H1 (cell line): ENCODE data around the gene MIOX. TPM values are rescaled to one million over a fixed set of nuclear protein-coding genes. Genes with fewer than 3 reads are reported as not detected.

Experiments
- CTCF ChIA-PET: fragments of 300-600 bp; sonication (Branson Sonifier 250); formaldehyde crosslinking; loops from one replicate; lab custom pipeline; 2021; ENCODE audit not compliant: partially characterized antibody; lab: Charles Lee
- POLR2A ChIA-PET: fragments of 300-600 bp; sonication (Branson Sonifier 250); formaldehyde crosslinking; loops from one replicate; lab custom pipeline; 2021; ENCODE audit warnings: inconsistent platforms; ENCODE audit not compliant: partially characterized antibody; lab: Charles Lee
- DNase-seq, 2 experiments: peaks; one replicate each; pipeline versions ENCODE4 v3.0.0 to v3.0.0-alpha.2; 2010 to 2022; ENCODE audit warnings: low spot score in 2 of 2, low read depth in 1 of 2, mixed read lengths in 1 of 2
- FAIRE-seq: peaks from 2 replicates; lab custom pipeline; 2011; peaks lifted over from hg19 to GRCh38; lab: Jason Lieb, UNC
- H2AFZ ChIP-seq: 2 replicates; pipeline ENCODE4 v1.8.1; 2012; ENCODE audit warnings: low read length, inconsistent platforms
- H2AK5ac ChIP-seq: 2 replicates; pipeline ENCODE4 v1.6.1; 2013; ENCODE audit warnings: low read depth, low read length
- H2BK120ac ChIP-seq: replicated peaks from 2 replicates; pipeline ENCODE3; 2013; ENCODE audit warnings: low read depth, low read length, inconsistent platforms
- H2BK12ac ChIP-seq: 2 replicates; pipeline ENCODE4 v1.6.1; 2013; ENCODE audit warnings: low read depth, low read length
- H2BK15ac ChIP-seq: 2 replicates; pipeline ENCODE4 v1.6.1; 2013; ENCODE audit warnings: low read length
- H2BK20ac ChIP-seq: 2 replicates; pipeline ENCODE4 v1.6.1; 2013; ENCODE audit warnings: low read length
- H2BK5ac ChIP-seq: 2 replicates; pipeline ENCODE4 v1.6.1; 2013; ENCODE audit warnings: low read depth, low read length
- H3K14ac ChIP-seq: 2 replicates; pipeline ENCODE4 v1.6.1; 2013; ENCODE audit warnings: inconsistent platforms; ENCODE audit not compliant: insufficient read length
- H3K18ac ChIP-seq: 2 replicates; pipeline ENCODE4 v1.6.1; 2013; ENCODE audit warnings: low read length; ENCODE audit errors: extremely low read depth
- H3K23ac ChIP-seq: 2 replicates; pipeline ENCODE4 v1.6.1; 2013; ENCODE audit warnings: inconsistent platforms; ENCODE audit not compliant: insufficient read length
- H3K23me2 ChIP-seq: 2 replicates; pipeline ENCODE4 v1.6.1; 2013; ENCODE audit warnings: low read depth, low read length
- H3K27ac ChIP-seq: 2 replicates; pipeline ENCODE4 v1.6.1; 2011; ENCODE audit warnings: low read depth, low read length, inconsistent platforms
- H3K27me3 ChIP-seq, 4 experiments: replicated peaks in 1 of 4; 1 replicate in 1 of 4; 2 replicates in 3 of 4; pipeline versions ENCODE4 v1.6.1 to v1.8.1; 2011 to 2013; ENCODE audit warnings: low read length in 3 of 4, mild to moderate bottlenecking in 3 of 4, inconsistent platforms in 2 of 4, mixed read lengths in 2 of 4, moderate library complexity in 1 of 4; ENCODE audit not compliant: control insufficient read depth in 3 of 4, insufficient read depth in 3 of 4; ENCODE audit errors: extremely low read depth in 1 of 4
- H3K36me3 ChIP-seq, 4 experiments: 2 replicates each; pipeline versions ENCODE4 v1.6.1 to v1.8.1; 2011 to 2013; ENCODE audit warnings: mild to moderate bottlenecking in 4 of 4, low read length in 3 of 4, moderate library complexity in 2 of 4, control low read depth in 1 of 4, inconsistent platforms in 1 of 4; ENCODE audit not compliant: insufficient read depth in 4 of 4, control insufficient read depth in 2 of 4
- H3K4ac ChIP-seq: replicated peaks from 2 replicates; pipeline ENCODE3; 2013; ENCODE audit warnings: low read length, low read depth, mixed read lengths, inconsistent platforms; ENCODE audit not compliant: insufficient read length
- H3K4me1 ChIP-seq, 4 experiments: replicated peaks in 1 of 4; 1 replicate in 1 of 4; 2 replicates in 3 of 4; pipeline versions ENCODE4 v1.6.1 to v1.8.1; 2011 to 2013; ENCODE audit warnings: low read length in 3 of 4, inconsistent platforms in 2 of 4, mixed read lengths in 1 of 4; ENCODE audit not compliant: insufficient read depth in 4 of 4, control insufficient read depth in 3 of 4
- H3K4me2 ChIP-seq, 2 experiments: 2 replicates each; pipeline versions ENCODE4 v1.6.1 to v1.8.1; 2011 to 2013; ENCODE audit warnings: low read depth in 2 of 2, low read length in 2 of 2, control low read depth in 1 of 2, inconsistent platforms in 1 of 2, mild to moderate bottlenecking in 1 of 2; ENCODE audit not compliant: insufficient read depth in 1 of 2
- H3K4me3 ChIP-seq, 4 experiments: fragments of 200-600, 300-600 bp in 1 of 4; sonication (generic), shearing (Covaris generic), sonication (Bioruptor Twin) in 1 of 4; 2 replicates each; pipeline versions ENCODE4 v1.5.1 to v1.8.1; 2011 to 2016; ENCODE audit warnings: low read length in 4 of 4, low read depth in 3 of 4, control low read depth in 2 of 4, inconsistent platforms in 2 of 4, mild to moderate bottlenecking in 2 of 4, mixed read lengths in 1 of 4, moderate library complexity in 1 of 4; ENCODE audit not compliant: insufficient read depth in 2 of 4; ENCODE audit errors: extremely low read depth in 1 of 4
- H3K56ac ChIP-seq: replicated peaks from 2 replicates; pipeline ENCODE3; 2013; ENCODE audit warnings: low read depth, mild to moderate bottlenecking, mixed read lengths, low read length, inconsistent platforms; ENCODE audit not compliant: insufficient read length
- H3K79me1 ChIP-seq: 2 replicates; pipeline ENCODE4 v1.6.1; 2013; ENCODE audit warnings: low read depth, low read length, control low read depth
- H3K79me2 ChIP-seq, 2 experiments: 2 replicates each; pipeline versions ENCODE4 v1.6.1 to v1.8.1; 2012 to 2013; ENCODE audit warnings: low read length in 2 of 2, mild to moderate bottlenecking in 2 of 2, inconsistent platforms in 1 of 2; ENCODE audit not compliant: insufficient read depth in 2 of 2, control insufficient read depth in 1 of 2
- H3K9ac ChIP-seq, 4 experiments: replicated peaks in 1 of 4; 1 replicate in 1 of 4; 2 replicates in 3 of 4; pipeline versions ENCODE4 v1.6.1 to v1.8.1; 2011 to 2013; ENCODE audit warnings: low read depth in 3 of 4, low read length in 3 of 4, control low read depth in 2 of 4, mild to moderate bottlenecking in 2 of 4, moderate library complexity in 2 of 4, inconsistent platforms in 1 of 4; ENCODE audit errors: extremely low read depth in 1 of 4
- H3K9me3 ChIP-seq, 2 experiments: 2 replicates each; pipeline versions ENCODE4 v1.6.1 to v1.8.1; 2012 to 2013; ENCODE audit warnings: mild to moderate bottlenecking in 2 of 2, moderate library complexity in 2 of 2, control low read depth in 1 of 2, inconsistent platforms in 1 of 2, low read depth in 1 of 2, low read length in 1 of 2, mixed read lengths in 1 of 2; ENCODE audit not compliant: insufficient read depth in 2 of 2
- H4K20me1 ChIP-seq, 2 experiments: replicated peaks in 1 of 2; 2 replicates each; pipeline versions ENCODE3 to v1.8.1; 2011 to 2013; ENCODE audit warnings: inconsistent platforms in 2 of 2, low read length in 2 of 2, mild to moderate bottlenecking in 1 of 2; ENCODE audit not compliant: insufficient read depth in 2 of 2, control insufficient read depth in 1 of 2
- H4K5ac ChIP-seq: 2 replicates; pipeline ENCODE4 v1.6.1; 2013; ENCODE audit warnings: low read length, low read depth, mixed read lengths, inconsistent platforms; ENCODE audit not compliant: insufficient read length
- H4K8ac ChIP-seq: 2 replicates; pipeline ENCODE4 v1.8.0; 2013; ENCODE audit warnings: mild to moderate bottlenecking, moderate library complexity, low read length, inconsistent platforms; ENCODE audit not compliant: insufficient read depth; ENCODE audit errors: extremely low read depth
- H4K91ac ChIP-seq: replicated peaks from 2 replicates; pipeline ENCODE3; 2013; ENCODE audit warnings: low read length, mixed read lengths, inconsistent platforms; ENCODE audit not compliant: insufficient read length
- ASH2L ChIP-seq: fragments of 200-600, 300-600 bp; sonication (generic); IDR thresholded peaks from one replicate; pipeline ENCODE4 v1.7.1; 2017; ENCODE audit warnings: low read length
- CBX8 ChIP-seq: fragments of 300-800, 300-1000 bp; sonication (generic); IDR thresholded peaks from 2 replicates; pipeline ENCODE4 v1.7.1; 2016; ENCODE audit warnings: low read depth, low read length, borderline replicate concordance
- CEBPB ChIP-seq: IDR thresholded peaks from 2 replicates; pipeline ENCODE4 v1.6.1; 2012; ENCODE audit warnings: low read depth, low read length
- E2F6 ChIP-seq: IDR thresholded peaks from 2 replicates; pipeline ENCODE4 v1.6.1; 2012; ENCODE audit warnings: inconsistent platforms
- EZH2 ChIP-seq: fragments of 200-600 bp; sonication (generic); IDR thresholded peaks from 2 replicates; pipeline ENCODE4 v1.7.1; 2012; ENCODE audit warnings: low read depth, mild to moderate bottlenecking, moderate library complexity, low read length, inconsistent platforms; ENCODE audit not compliant: severe bottlenecking
- GTF2F1 ChIP-seq: IDR thresholded peaks from 2 replicates; pipeline ENCODE4 v1.6.1; 2012; ENCODE audit warnings: low read depth, low read length, improper control_type of control experiment, borderline replicate concordance
- JUND ChIP-seq: IDR thresholded peaks from 2 replicates; pipeline ENCODE4 v1.6.1; 2011; ENCODE audit warnings: mild to moderate bottlenecking, improper control_type of control experiment, low read length
- KDM4A ChIP-seq: IDR thresholded peaks from one replicate; pipeline ENCODE4 v1.7.1; 2012; ENCODE audit warnings: low read depth, mild to moderate bottlenecking, moderate library complexity, low read length, inconsistent platforms; ENCODE audit not compliant: severe bottlenecking
- MAFK ChIP-seq: IDR thresholded peaks from 2 replicates; pipeline ENCODE4 v1.6.1; 2012; ENCODE audit warnings: low read depth, mild to moderate bottlenecking, improper control_type of control experiment, low read length
- POU5F1 ChIP-seq: IDR thresholded peaks from 2 replicates; pipeline ENCODE4 v1.6.1; 2011; ENCODE audit warnings: low read depth, mild to moderate bottlenecking, low read length, moderate library complexity
- RAD21 ChIP-seq, 2 experiments: IDR thresholded peaks in 1 of 2; conservative IDR thresholded peaks in 1 of 2; 2 replicates each; pipeline ENCODE4 v1.6.1; 2011; ENCODE audit warnings: low read depth in 2 of 2, low read length in 2 of 2, improper control_type of control experiment in 1 of 2, inconsistent platforms in 1 of 2, mild to moderate bottlenecking in 1 of 2, moderate library complexity in 1 of 2
- RFX5 ChIP-seq: IDR thresholded peaks from 2 replicates; pipeline ENCODE4 v1.6.1; 2011; ENCODE audit warnings: low read depth, low read length, improper control_type of control experiment, borderline replicate concordance
- SAP30 ChIP-seq: fragments of 300-600 bp; sonication (generic); IDR thresholded peaks from 2 replicates; pipeline ENCODE4 v1.7.1; 2012; ENCODE audit warnings: low read length, moderate library complexity, mild to moderate bottlenecking, inconsistent platforms; ENCODE audit not compliant: insufficient read depth, insufficient replicate concordance
- TCF12 ChIP-seq: IDR thresholded peaks from 2 replicates; pipeline ENCODE4 v1.6.1; 2011; ENCODE audit warnings: low read depth, mild to moderate bottlenecking, low read length
- WGBS, 2 experiments: shearing (Covaris generic) in 1 of 2; methylation state at CpG; one replicate each; pipeline versions ENCODE4 v1.1.6 to v1.1.7; 2013 to 2015; ENCODE audit warnings: low lambda C conversion rate in 2 of 2, mixed read lengths in 2 of 2, inconsistent platforms in 1 of 2, low coverage in 1 of 2, missing lambda C conversion rate in 1 of 2; ENCODE audit not compliant: insufficient replicate concordance in 2 of 2, insufficient coverage in 1 of 2, insufficient read length in 1 of 2; ENCODE audit errors: extremely low coverage in 1 of 2, missing lambda C conversion rate in 1 of 2; 5-methylcytosine and 5-hydroxymethylcytosine counted together
- polyA plus RNA-seq, 7 experiments: library from polyadenylated mRNA; depleted of rRNA in 3 of 7; stranded (reverse) in 5 of 7; unstranded in 2 of 7; fragments of >200 nt in 5 of 7; fragments of 200-250 nt in 2 of 7; gene quantifications; 1 replicate in 5 of 7; 2 replicates in 1 of 7; 4 replicates in 1 of 7; pipeline versions ENCODE4 v1.2.1 to v1.2.3, GENCODE V29; 2011 to 2013; ENCODE audit warnings: missing spikeins in 2 of 7, mixed read lengths in 2 of 7
- total RNA-seq: library from RNA; stranded (reverse); fragmentation: NEBNext Ultra II Directional; extraction: Animal tissue kit (Norgen Biotek cat#: 25700); gene quantifications from 2 replicates; pipeline ENCODE4 v1.2.1, GENCODE V29; 2021

MIOX gene
- total and polyA plus RNA-seq, 2 of the 8 experiments (the other 6 are each of a cell fraction or from before 2014, with no cell fraction given), result 0.30 to 0.32 TPM

GRCh38 chr22:50530580-50530876 lies 43.9 kb downstream of the MIOX start:
- no peak overlapping the region for H3K27ac ChIP-seq
- peaks cover 25% of the 10 kb centered on the region; the same call in 1 of the 2 replicates for H3K23me2 ChIP-seq
- H3K23ac ChIP-seq, result no peak overlapping the region
- no peak overlapping the region for H4K91ac ChIP-seq
- H4K8ac ChIP-seq, result peak overlapping the region; percentile 85
- no peak overlapping the region for H2AK5ac ChIP-seq
- WGBS, 2 experiments, result 7% methylated on average over 13 of the region's 21 CpGs; no CpG with 5 or more reads in 1 of the 2 experiments
- peaks cover 5 to 17% of the 10 kb centered on the region in 2 experiments for H4K20me1 ChIP-seq
- peak overlapping the region; percentile 27 to 68 (median 34) for H3K4me3 ChIP-seq
- H2AFZ ChIP-seq, result no peak overlapping the region
- H3K79me2 ChIP-seq, result no peaks in the 10 kb centered on the region
- H2BK15ac ChIP-seq, result peak overlapping the region; percentile 46; the same call in 1 of the 2 replicates
- H2BK120ac ChIP-seq, result no peak overlapping the region
- no peak overlapping the region for H3K56ac ChIP-seq
- no peaks in the 10 kb centered on the region for H3K9me3 ChIP-seq
- H2BK12ac ChIP-seq, result no peak overlapping the region
- H3K4me1 ChIP-seq, result peaks cover 0 to 26% (median 10%) of the 10 kb centered on the region in 4 experiments; a peak in 5 of 7 replicates
- peak overlapping the region; percentile 51 to 92 for H3K4me2 ChIP-seq
- H3K14ac ChIP-seq, result no peak overlapping the region
- no peak overlapping the region for H3K4ac ChIP-seq
- no peak overlapping the region for H4K5ac ChIP-seq
- no peaks in the 10 kb centered on the region for H3K79me1 ChIP-seq
- H3K9ac ChIP-seq, result no peak overlapping the region
- H3K18ac ChIP-seq, result no peak overlapping the region; the same call in 1 of the 2 replicates
- ChIA-PET CTCF (no interaction called here), POLR2A (no interaction called here)
- no peak overlapping the region for H2BK20ac ChIP-seq
- peaks cover 43 to 70% (median 60%) of the 10 kb centered on the region in 4 experiments for H3K27me3 ChIP-seq
- DNase-seq (no peak), FAIRE-seq (no peak)
- no peaks in the 10 kb centered on the region for H3K36me3 ChIP-seq
- no peak overlapping the region for H2BK5ac ChIP-seq
- no peak for TF ChIP-seq CBX8
- TF ChIP-seq E2F6, result no peak
- no peak for TF ChIP-seq SAP30
- peak; percentile 55 for TF ChIP-seq KDM4A
- TF ChIP-seq TCF12, result no peak
- no peak for TF ChIP-seq RAD21 (IDR thresholded peaks at IDR 0.05 in 1 of 2, conservative IDR thresholded peaks at IDR 0.05 in 1 of 2; ENCODE audit: low read depth in 2 of 2, low read length in 2 of 2)
- TF ChIP-seq GTF2F1, result no peak
- no peak for TF ChIP-seq CEBPB
- TF ChIP-seq JUND, result no peak
- no peak for TF ChIP-seq MAFK
- no peak for TF ChIP-seq POU5F1
- TF ChIP-seq ASH2L, result peak; percentile 43
- no peak for TF ChIP-seq RFX5
- TF ChIP-seq EZH2, result no peak
